Measurements from ENCODE around the gene GASK1A.

GRCh38 chr3:43001094-43001553 is 22.0 kb downstream of the GASK1A start:
- TF ChIP-seq EZH2 (IDR thresholded peaks at IDR 0.05; ENCODE audit: borderline replicate concordance, low read length): no peak
- no peak for TF ChIP-seq CTCF (conservative IDR thresholded peaks at IDR 0.05 in 1 of 2, IDR thresholded peaks at IDR 0.05 in 1 of 2; ENCODE audit: extremely low read depth in 1 of 2, insufficient read depth in 1 of 2, low read depth in 1 of 2, low read length in 2 of 2)

Measured in mammary epithelial cell (primary cell).